Measurements from ENCODE around the gene PRR12.
"Not testable (repeated sequence)": the region's sequence is repeated elsewhere in the genome, so short reads cannot be mapped to it uniquely, and the experiment has no call there.

PRR12 gene

GRCh38 chr19:49617860-49618259, 26.9 kb downstream of the PRR12 start:
- not testable (repeated sequence) for DNase-seq (ENCODE audit: low spot score)

DNA sequence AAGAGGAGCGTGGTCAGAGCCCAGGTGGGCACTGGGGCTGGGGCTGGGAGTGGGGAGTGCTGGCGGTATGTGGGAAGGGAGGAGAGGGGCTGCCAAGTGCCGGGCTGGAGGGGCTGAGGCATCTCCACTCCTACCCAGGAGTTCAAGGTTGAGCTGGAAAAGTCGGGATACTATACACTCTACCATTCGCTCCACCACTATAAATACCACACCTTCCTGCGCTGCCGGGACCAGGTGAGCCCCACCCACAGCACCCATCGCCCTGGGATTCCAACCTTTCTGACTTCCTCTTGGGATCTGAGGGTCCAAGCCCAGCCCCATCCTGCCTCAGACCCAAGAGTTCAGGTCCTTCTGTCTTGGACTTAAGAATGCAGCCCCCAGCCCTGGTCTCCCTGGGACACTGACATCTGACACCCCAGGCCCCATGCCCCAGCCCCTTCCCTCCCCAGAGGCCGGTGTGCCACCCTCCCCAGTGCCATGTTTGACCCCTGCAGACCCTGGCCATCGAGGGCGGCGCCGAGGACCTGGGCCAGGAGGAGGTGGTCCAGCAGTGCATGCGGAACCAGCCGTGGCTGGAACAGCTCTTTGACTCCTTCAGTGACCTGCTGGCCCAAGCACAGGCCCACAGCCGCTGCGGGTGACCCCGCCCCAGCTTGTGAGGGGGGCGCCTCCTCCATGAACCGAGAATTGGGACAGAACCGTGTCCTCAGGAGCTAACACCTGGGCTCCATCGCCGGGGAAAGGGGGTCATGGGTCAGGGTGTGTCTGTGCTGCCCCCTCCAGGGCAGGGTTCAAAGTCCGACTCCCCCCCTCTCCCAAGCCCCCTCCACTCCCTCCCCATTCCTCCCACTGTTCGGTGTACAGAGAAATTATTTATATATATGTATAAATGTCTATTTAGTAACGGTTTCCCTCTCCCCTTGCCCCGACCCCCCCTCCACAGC, 34.3 kb downstream of the PRR12 start:
- no peak for DNase-seq (ENCODE audit: low spot score)

GRCh38 chr19:49626226-49626625, 35.2 kb downstream of the PRR12 start:
- DNase-seq (ENCODE audit: low spot score) = no peak

DNA sequence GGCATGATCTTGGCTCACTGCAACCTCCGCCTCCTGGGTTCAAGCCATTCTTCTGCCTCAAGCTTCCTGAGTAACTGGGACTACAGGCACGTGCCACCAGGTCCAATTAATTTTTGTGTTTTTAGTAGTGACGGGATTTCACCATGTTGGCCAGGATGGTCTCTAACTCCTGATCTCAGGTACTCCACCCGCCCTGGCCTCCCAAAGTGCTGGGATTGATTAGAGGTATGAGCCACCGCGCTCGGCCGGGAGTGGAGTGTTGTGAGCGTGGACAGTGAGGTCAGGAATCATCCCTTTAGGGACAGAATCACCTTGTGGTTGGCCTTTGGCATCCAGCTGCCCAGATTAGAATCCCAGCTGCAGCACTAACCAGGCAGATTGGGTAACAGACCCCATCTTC, 38.7 kb downstream of the PRR12 start:
- no peak for DNase-seq (ENCODE audit: low spot score)

GRCh38 chr19:49631014-49631588, 40.1 kb downstream of the PRR12 start:
- no peak for DNase-seq (ENCODE audit: low spot score)

GRCh38 chr19:49631610-49632192, 40.7 kb downstream of the PRR12 start:
- no peak for DNase-seq (ENCODE audit: low spot score)

DNA sequence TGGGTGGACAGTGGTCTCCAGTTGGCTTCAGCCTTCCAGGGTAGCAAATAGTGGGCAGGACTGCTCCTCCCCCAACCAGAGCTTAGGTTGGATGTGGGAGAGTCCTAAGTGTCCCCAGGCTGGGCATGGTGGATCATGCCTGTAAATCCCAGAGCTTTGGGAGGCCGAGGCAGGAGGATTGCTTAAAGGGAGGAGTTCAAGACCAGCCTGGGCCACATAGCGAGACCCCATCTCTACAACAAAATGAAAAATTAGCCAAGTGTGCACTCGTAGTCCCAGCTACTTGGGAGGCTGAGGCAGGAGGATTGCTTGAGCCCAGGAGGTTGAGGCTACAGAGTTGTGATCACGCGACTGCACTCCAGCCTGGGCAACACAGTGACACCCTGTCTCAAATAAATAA, 41.6 kb downstream of the PRR12 start:
- no peak for DNase-seq (ENCODE audit: low spot score)

DNA sequence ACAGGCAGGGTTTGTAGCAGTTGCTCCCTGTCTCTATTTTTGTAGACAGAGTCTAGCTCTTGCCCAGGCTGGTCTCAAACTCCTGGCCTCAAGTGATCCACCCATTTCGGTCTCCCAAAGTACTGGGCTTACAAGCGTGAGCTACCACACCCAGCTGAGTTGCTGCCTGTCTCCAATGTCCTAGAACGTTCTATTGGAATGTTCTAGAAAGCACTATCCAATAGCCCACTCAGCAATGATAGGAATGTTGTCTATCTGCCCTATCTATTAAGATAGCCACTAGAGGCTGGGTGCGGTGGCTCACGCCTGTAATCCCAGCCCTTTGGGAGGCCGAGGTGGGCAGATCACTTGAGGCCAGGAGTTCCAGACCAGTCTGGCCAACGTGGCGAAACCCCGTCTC, 42.3 kb downstream of the PRR12 start:
- DNase-seq (ENCODE audit: low spot score) = not testable (repeated sequence)

- DNase-seq (ENCODE audit: low spot score) = no peak
Observed at GRCh38 chr19:49635530-49636232, 44.7 kb downstream of the PRR12 start.

DNA sequence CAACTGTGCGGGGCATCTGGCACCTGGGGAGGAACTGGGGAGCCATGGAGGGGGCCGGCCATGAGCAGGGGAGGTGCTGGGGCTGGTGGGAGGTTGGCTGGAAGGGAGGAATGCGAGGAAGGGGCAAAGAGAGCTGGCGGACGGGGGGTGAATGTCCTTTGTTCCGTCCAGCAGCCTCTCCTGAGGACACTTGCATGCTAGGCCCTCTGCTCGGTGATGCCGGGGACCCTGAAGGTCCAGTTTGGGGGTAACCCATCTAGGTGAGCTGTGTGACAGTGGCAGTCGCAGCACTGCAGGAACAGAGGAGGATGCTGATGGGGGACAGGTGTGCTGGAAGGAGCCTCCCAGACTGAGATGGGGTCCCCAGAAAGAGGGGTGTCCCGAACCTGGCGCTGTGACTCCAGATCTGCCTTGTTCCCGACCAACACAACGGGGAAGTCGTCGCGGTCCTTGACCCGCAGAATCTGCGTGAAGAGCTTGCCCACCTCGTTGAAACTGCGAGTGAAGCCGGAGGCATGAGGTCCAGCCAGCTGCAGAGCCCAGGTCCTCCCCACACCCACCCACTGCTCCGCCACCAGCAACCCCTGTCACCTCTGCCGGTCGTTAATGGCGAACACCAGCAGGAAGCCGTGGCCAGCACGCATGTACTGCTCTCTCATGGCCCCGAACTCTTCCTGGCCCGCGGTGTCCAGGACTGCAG, 45.4 kb downstream of the PRR12 start:
- DNase-seq (ENCODE audit: low spot score) = no peak

- DNase-seq (ENCODE audit: low spot score) = no peak
Observed at GRCh38 chr19:49637821-49638738, 47.1 kb downstream of the PRR12 start.

GRCh38 chr19:49639401-49640112, 48.6 kb downstream of the PRR12 start:
- no peak for DNase-seq (ENCODE audit: low spot score)

DNA sequence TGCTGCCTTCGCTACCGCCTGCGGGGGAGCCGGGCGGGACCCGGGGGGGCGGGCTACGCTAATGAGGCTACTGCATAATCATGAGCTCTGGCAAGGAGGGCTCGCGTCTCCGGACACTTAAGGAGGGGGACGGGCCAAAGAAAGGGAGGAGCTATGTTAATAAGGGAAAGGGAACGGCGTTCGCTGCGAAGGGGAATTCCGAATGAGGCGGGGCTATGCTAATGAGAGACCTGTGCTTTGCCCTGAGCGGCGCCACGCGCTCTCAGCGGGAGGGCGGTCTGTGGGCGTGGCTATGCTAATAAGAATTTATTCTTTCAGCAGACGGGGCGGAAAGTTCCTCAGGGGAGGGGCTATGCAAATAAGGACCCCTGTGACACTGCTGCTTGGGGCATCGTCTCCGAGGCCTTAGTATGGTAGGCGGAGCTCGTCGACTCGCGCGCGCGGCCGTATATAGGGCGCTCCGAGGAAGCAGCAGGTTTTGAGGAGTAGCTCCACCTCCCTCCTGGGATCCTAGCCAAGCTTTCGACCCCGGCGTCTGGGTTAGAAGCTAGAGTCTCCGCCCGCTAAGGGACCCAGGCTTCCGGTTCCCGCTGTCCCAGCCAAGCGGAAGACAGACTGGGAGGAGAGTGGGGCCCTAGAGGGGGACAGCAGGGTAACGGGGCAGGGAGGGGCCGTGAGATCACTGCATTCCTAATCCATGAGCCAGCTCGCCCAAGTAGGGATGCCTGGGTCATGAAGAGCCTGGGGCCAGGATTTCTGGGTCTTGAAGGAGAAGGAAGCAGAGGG, 49.3 kb downstream of the PRR12 start, which contains the start of gene RRAS:
Gene RRAS, minus strand, starts transcription at position 31 of the 786 bp plus-strand sequence. CDS start 45 bp downstream, outside the sequence.
- peak; percentile 99 for DNase-seq (ENCODE audit: low spot score)

DNA sequence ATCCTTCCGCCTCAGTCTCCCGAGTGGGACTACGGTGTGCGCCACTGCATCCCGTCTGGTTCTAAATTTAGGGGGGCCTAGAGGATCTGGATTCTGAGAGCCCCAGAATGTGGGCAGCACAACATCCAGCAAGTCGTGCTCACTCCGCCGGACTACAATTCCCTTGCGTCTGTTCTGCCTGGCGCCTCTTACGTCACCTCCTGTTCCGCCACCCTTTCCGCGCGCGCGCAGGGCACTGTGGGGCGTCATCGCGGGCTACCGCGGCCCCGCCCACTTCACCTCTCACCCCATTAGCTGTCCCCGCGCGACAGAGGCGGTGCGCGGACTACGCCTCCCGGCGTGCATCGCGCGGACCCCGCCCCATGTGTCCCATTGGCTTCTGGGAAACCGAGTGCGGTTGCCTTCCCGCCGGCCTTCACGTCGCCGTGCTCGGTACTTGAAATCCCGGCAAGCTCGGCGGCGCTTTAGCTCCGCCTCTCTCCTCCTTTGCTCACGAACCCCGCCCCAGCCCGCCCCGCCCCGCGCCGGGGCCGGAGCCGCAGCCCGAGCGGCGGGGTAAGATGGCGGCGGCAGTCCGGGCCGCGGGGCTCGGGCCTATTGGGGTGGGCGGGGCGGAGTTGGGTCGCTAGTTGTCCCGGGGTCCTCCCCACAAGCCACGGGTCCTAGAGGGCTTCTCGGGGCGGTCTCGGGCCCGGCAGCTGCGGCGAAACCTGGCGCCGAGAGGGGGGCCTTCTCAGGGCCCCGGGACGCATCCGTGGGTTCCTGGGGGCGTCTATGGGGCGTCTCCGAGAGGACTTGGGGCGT, 50.9 kb downstream of the PRR12 start, which contains the start of gene SCAF1:
Gene SCAF1, plus strand, starts transcription at position 522 of the 804 bp plus-strand sequence. CDS start 2,818 bp downstream, outside the sequence.
- peak; percentile 99 for DNase-seq (ENCODE audit: low spot score)

- DNase-seq (ENCODE audit: low spot score) = no peak
Observed at GRCh38 chr19:49642492-49643035, 51.6 kb downstream of the PRR12 start.

- DNase-seq (ENCODE audit: low spot score) = no peak
Observed at GRCh38 chr19:49643466-49643865, 52.5 kb downstream of the PRR12 start.

DNA sequence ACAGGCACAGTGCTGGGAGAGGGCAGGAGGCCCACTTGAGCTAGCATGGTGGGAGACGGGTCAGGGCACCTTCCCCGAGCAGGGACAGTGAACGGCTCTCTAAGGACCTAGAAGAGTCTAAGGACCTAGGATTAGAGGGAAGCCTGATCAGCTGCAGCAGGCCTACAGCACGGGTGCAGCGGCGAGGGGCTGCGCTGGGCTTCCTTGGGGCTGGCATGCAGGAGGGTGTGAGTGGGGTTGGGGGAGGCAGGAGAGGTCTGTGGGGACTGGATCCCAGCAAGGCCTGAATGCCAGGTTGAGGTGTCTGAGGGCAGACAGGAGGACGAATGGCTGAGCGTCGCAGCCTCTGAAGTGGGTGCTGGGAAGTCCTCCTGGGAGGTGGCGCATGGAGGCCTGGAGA, 54.6 kb downstream of the PRR12 start:
- DNase-seq (ENCODE audit: low spot score) = no peak

DNA sequence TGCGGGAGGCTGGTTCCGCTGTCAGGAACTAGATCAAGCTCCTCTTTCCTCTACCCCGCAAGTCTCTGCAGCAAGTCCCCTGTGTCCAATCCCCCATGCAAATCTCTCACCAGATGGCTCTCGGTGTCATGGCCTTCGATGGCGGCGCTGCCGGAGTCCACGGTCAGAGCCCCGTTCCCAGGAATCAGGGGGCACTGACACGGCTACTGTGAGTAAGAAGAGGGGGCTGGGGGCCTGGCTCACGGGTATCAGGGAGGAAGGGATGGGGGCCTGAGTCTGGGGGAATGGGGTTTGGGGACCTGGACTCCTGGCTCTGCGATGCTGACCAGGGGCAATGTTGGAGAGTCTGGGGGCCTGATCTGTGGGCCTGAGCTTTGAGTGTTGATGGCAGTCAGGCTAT, 55.0 kb downstream of the PRR12 start:
- no peak for DNase-seq (ENCODE audit: low spot score)
